Activated CD4-positive, alpha-beta T cell treated with anti-CD3 and anti-CD28 coated beads for 36 hours (primary cell): Measurements from ENCODE around the gene FRY. TPM values are rescaled to one million over a fixed set of nuclear protein-coding genes. Genes with fewer than 3 reads are reported as not detected.

Experiments used
- ATAC-seq: fragments of 200-7000 bp; cut with Tn5 transposase; one replicate; pipeline ENCODE4 v1.10.0; 2021; ENCODE audit warnings: mild to moderate bottlenecking, moderate library complexity
- CTCF ChIA-PET: fragments of 350-600 bp; sonication (Branson Sonifier 250); formaldehyde crosslinking; loops from one replicate; lab custom pipeline; 2021; ENCODE audit warnings: antibody characterized with exemption; lab: Charles Lee
- POLR2A ChIA-PET: fragments of 350-600 bp; sonication (Branson Sonifier 250); formaldehyde crosslinking; loops from one replicate; lab custom pipeline; 2021; ENCODE audit warnings: antibody characterized with exemption, inconsistent platforms; lab: Charles Lee
- DNase-seq: peaks from one replicate; pipeline ENCODE4 v3.0.0-alpha.2; 2020
- H3K27ac Mint-ChIP-seq: one replicate; pipeline ENCODE4 v1.8.0; 2021; ENCODE audit warnings: mixed read lengths
- H3K27me3 Mint-ChIP-seq: one replicate; pipeline ENCODE4 v1.8.0; 2021; ENCODE audit warnings: mixed read lengths
- H3K36me3 Mint-ChIP-seq: one replicate; pipeline ENCODE4 v1.8.0; 2021; ENCODE audit warnings: low read depth, mixed read lengths
- H3K4me1 Mint-ChIP-seq: one replicate; pipeline ENCODE4 v1.8.0; 2021; ENCODE audit warnings: mixed read lengths
- H3K4me3 Mint-ChIP-seq: one replicate; pipeline ENCODE4 v1.8.0; 2021; ENCODE audit warnings: mild to moderate bottlenecking, moderate library complexity, mixed read lengths
- H3K9me3 Mint-ChIP-seq: one replicate; pipeline ENCODE4 v1.8.0; 2021; ENCODE audit warnings: low read depth, mixed read lengths
- intact Hi-C, 2 experiments: fragments of 100-400 bp; cut with DNase I in 1 of 2; cut with micrococcal nuclease in 1 of 2; formaldehyde crosslinking; loops; one replicate each; pipeline versions ENCODE4 v1.14.2 to v1.15.1; 2022 to 2024; cut with DNase I, micrococcal nuclease
- total RNA-seq, 2 experiments: library from RNA; stranded (reverse); gene quantifications; one replicate each; pipeline ENCODE4 v1.2.3, GENCODE V29; 2021

FRY gene
- total RNA-seq, 2 experiments from 2014 or later, result 1.9 to 3.5 TPM

- no peaks in the 10 kb centered on the region for H3K27me3 Mint-ChIP-seq
- CTCF ChIA-PET, result no interaction called here
Observed at GRCh38 chr13:32081591-32081990, 50.0 kb downstream of the FRY start.

GRCh38 chr13:32086366-32086765 lies 54.8 kb downstream of the FRY start:
- no peak for ATAC-seq
- no peak overlapping the region for H3K27ac Mint-ChIP-seq
- no peak overlapping the region for H3K4me3 Mint-ChIP-seq
- intact Hi-C loops, result no loop called here
- ChIA-PET CTCF (no interaction called here), POLR2A (no interaction called here)
- no peaks in the 10 kb centered on the region for H3K9me3 Mint-ChIP-seq
- no peaks in the 10 kb centered on the region for H3K36me3 Mint-ChIP-seq
- no peak for DNase-seq
- H3K27me3 Mint-ChIP-seq, result no peaks in the 10 kb centered on the region
- no peaks in the 10 kb centered on the region for H3K4me1 Mint-ChIP-seq

More at GRCh38 chr13:32081591-32081990, 50.0 kb downstream of the FRY start:
- Mint-ChIP-seq H3K4me3 (no peak overlapping the region), H3K9me3 (no peaks in the 10 kb centered on the region), H3K4me1 (peaks cover 3% of the 10 kb centered on the region), H3K36me3 (no peaks in the 10 kb centered on the region), H3K27ac (no peak overlapping the region)
- intact Hi-C loops, result no loop called here
- ATAC-seq (no peak), DNase-seq (no peak)
- POLR2A ChIA-PET, result no interaction called here

GRCh38 chr13:32086791-32087441 lies 55.3 kb downstream of the FRY start:
- H3K4me1 Mint-ChIP-seq, result no peaks in the 10 kb centered on the region
- CTCF ChIA-PET, result no interaction called here
- POLR2A ChIA-PET, result no interaction called here

GRCh38 chr13:32087955-32088747 lies 56.6 kb downstream of the FRY start:
- Mint-ChIP-seq H3K27me3 (no peaks in the 10 kb centered on the region), H3K4me3 (no peak overlapping the region), H3K4me1 (no peaks in the 10 kb centered on the region), H3K9me3 (no peaks in the 10 kb centered on the region), H3K27ac (no peak overlapping the region), H3K36me3 (no peaks in the 10 kb centered on the region)
- no peak for DNase-seq
- ChIA-PET POLR2A (no interaction called here), CTCF (no interaction called here)
- ATAC-seq, result no peak
- intact Hi-C loops, result no loop called here

More at GRCh38 chr13:32086791-32087441, 55.3 kb downstream of the FRY start:
- H3K27ac Mint-ChIP-seq, result no peak overlapping the region
- no peak overlapping the region for H3K4me3 Mint-ChIP-seq
- ATAC-seq, result no peak
- H3K9me3 Mint-ChIP-seq, result no peaks in the 10 kb centered on the region
- no peaks in the 10 kb centered on the region for H3K27me3 Mint-ChIP-seq
- no peaks in the 10 kb centered on the region for H3K36me3 Mint-ChIP-seq
- intact Hi-C loops, result no loop called here
- no peak for DNase-seq

GRCh38 chr13:32092496-32092895 lies 60.9 kb downstream of the FRY start:
- Mint-ChIP-seq H3K27me3 (no peaks in the 10 kb centered on the region), H3K4me1 (no peaks in the 10 kb centered on the region), H3K9me3 (no peaks in the 10 kb centered on the region), H3K36me3 (no peaks in the 10 kb centered on the region), H3K4me3 (no peak overlapping the region), H3K27ac (no peak overlapping the region)
- ATAC-seq, result no peak
- CTCF ChIA-PET, result interaction anchor here (0.6 kb wide), 1 partner anchor 14 kb away, joined by 3 read pairs; no protein-coding TSS in a partner anchor
- no peak for DNase-seq
- POLR2A ChIA-PET, result no interaction called here
- intact Hi-C loops, result no loop called here

GRCh38 chr13:32093006-32093405 lies 61.4 kb downstream of the FRY start:
- CTCF ChIA-PET, result interaction anchor here (0.6 kb wide), 1 partner anchor 14 kb away, joined by 3 read pairs; no protein-coding TSS in a partner anchor
- no peak overlapping the region for H3K4me3 Mint-ChIP-seq

GRCh38 chr13:32098272-32098671 lies 66.7 kb downstream of the FRY start:
- DNase-seq, result peak; percentile 6
- no peaks in the 10 kb centered on the region for H3K4me1 Mint-ChIP-seq
- no peaks in the 10 kb centered on the region for H3K9me3 Mint-ChIP-seq
- no peak overlapping the region for H3K4me3 Mint-ChIP-seq
- POLR2A ChIA-PET, result no interaction called here
- ATAC-seq, result peak; percentile 49
- peaks cover 11% of the 10 kb centered on the region for H3K36me3 Mint-ChIP-seq
- intact Hi-C loops, result no loop called here
- H3K27me3 Mint-ChIP-seq, result no peaks in the 10 kb centered on the region
- CTCF ChIA-PET, result no interaction called here
- no peak overlapping the region for H3K27ac Mint-ChIP-seq

More at GRCh38 chr13:32093006-32093405, 61.4 kb downstream of the FRY start:
- H3K27ac Mint-ChIP-seq, result no peak overlapping the region
- H3K4me1 Mint-ChIP-seq, result no peaks in the 10 kb centered on the region
- H3K36me3 Mint-ChIP-seq, result no peaks in the 10 kb centered on the region
- intact Hi-C loops, result no loop called here
- no peak for ATAC-seq
- POLR2A ChIA-PET, result no interaction called here
- no peak for DNase-seq
- H3K9me3 Mint-ChIP-seq, result no peaks in the 10 kb centered on the region
- no peaks in the 10 kb centered on the region for H3K27me3 Mint-ChIP-seq

- ATAC-seq (peak; percentile 80), DNase-seq (no peak)
- Mint-ChIP-seq H3K4me1 (no peaks in the 10 kb centered on the region), H3K36me3 (peaks cover 16% of the 10 kb centered on the region), H3K9me3 (peaks cover 5% of the 10 kb centered on the region), H3K27me3 (no peaks in the 10 kb centered on the region), H3K4me3 (no peak overlapping the region), H3K27ac (no peak overlapping the region)
- ChIA-PET POLR2A (no interaction called here), CTCF (interaction anchor here (1.0 kb wide), 1 partner anchor 180 kb away, joined by 3 read pairs; no protein-coding TSS in a partner anchor)
- intact Hi-C loops, result no loop called here
Observed at GRCh38 chr13:32105653-32106313, 74.2 kb downstream of the FRY start.

- ATAC-seq, result no peak
- H3K9me3 Mint-ChIP-seq, result peaks cover 5% of the 10 kb centered on the region
- ChIA-PET CTCF (interaction anchor here (0.7 to 1.3 kb wide), 4 partner anchors 15 to 69 kb away, joined by 3 read pairs; no protein-coding TSS in a partner anchor), POLR2A (no interaction called here)
- no peak overlapping the region for H3K27ac Mint-ChIP-seq
- H3K4me3 Mint-ChIP-seq, result no peak overlapping the region
- no peaks in the 10 kb centered on the region for H3K4me1 Mint-ChIP-seq
- DNase-seq, result no peak
- peaks cover 9% of the 10 kb centered on the region for H3K36me3 Mint-ChIP-seq
- intact Hi-C loops, result no loop called here
- H3K27me3 Mint-ChIP-seq, result no peaks in the 10 kb centered on the region
Observed at GRCh38 chr13:32107474-32107873, 75.9 kb downstream of the FRY start.

- no peak for ATAC-seq
- DNase-seq, result no peak
- CTCF ChIA-PET, result interaction anchor here (1.0 kb wide), 1 partner anchor 45 kb away, joined by 3 read pairs; no protein-coding TSS in a partner anchor
- no peak overlapping the region for H3K27ac Mint-ChIP-seq
- intact Hi-C loops, result no loop called here
- no peaks in the 10 kb centered on the region for H3K27me3 Mint-ChIP-seq
- H3K4me3 Mint-ChIP-seq, result no peak overlapping the region
- no peaks in the 10 kb centered on the region for H3K4me1 Mint-ChIP-seq
- peaks cover 5% of the 10 kb centered on the region for H3K9me3 Mint-ChIP-seq
- peaks cover 8% of the 10 kb centered on the region for H3K36me3 Mint-ChIP-seq
- POLR2A ChIA-PET, result no interaction called here
Observed at GRCh38 chr13:32107973-32108372, 76.4 kb downstream of the FRY start.

- no peaks in the 10 kb centered on the region for H3K27me3 Mint-ChIP-seq
- ChIA-PET POLR2A (interaction anchor here (0.7 kb wide), 1 partner anchor 75 kb away, joined by 3 read pairs; no protein-coding TSS in a partner anchor), CTCF (no interaction called here)
- no peaks in the 10 kb centered on the region for H3K9me3 Mint-ChIP-seq
- no peak overlapping the region for H3K4me3 Mint-ChIP-seq
- H3K27ac Mint-ChIP-seq, result no peak overlapping the region
- ATAC-seq (no peak), DNase-seq (no peak)
- intact Hi-C loops, result no loop called here
- H3K4me1 Mint-ChIP-seq, result peaks cover 13% of the 10 kb centered on the region
- H3K36me3 Mint-ChIP-seq, result peaks cover 3% of the 10 kb centered on the region
Observed at GRCh38 chr13:32113532-32113931, 82.0 kb downstream of the FRY start.
